CD14-positive monocyte (primary cell): ENCODE results near the gene GPR25. TPM values are rescaled to one million over a fixed set of nuclear protein-coding genes. Genes with fewer than 3 reads are reported as not detected.

Experiments used
- DNase-seq, 3 donors: peaks; one replicate each; pipeline ENCODE4 v3.0.0-alpha.2; 2011 to 2022
- H2AFZ ChIP-seq: 2 replicates; pipeline ENCODE4 v1.6.0; 2012; ENCODE audit warnings: mild to moderate bottlenecking, low read depth, low read length, inconsistent platforms; ENCODE audit not compliant: insufficient read depth, poor library complexity, severe bottlenecking
- H3K27ac ChIP-seq, 2 donors: 1 replicate in 1 of 2; 2 replicates in 1 of 2; pipeline ENCODE4 v1.5.1; 2012 to 2013; ENCODE audit warnings: low read length in 2 of 2, control low read depth in 1 of 2, inconsistent platforms in 1 of 2, low read depth in 1 of 2, mild to moderate bottlenecking in 1 of 2
- H3K27me3 ChIP-seq, 2 donors: one replicate each; pipeline versions ENCODE4 v1.6.0 to v1.6.1; 2011 to 2013; ENCODE audit warnings: low read length in 2 of 2; ENCODE audit not compliant: control insufficient read depth in 2 of 2, insufficient read depth in 2 of 2
- H3K36me3 ChIP-seq, 2 donors: replicated peaks in 1 of 2; 1 replicate in 1 of 2; 2 replicates in 1 of 2; pipeline versions ENCODE4 v1.5.1 to v1.6.1; 2012 to 2013; ENCODE audit warnings: low read length in 2 of 2, control low read depth in 1 of 2, inconsistent platforms in 1 of 2, mild to moderate bottlenecking in 1 of 2; ENCODE audit not compliant: insufficient read depth in 2 of 2, control insufficient read depth in 1 of 2
- H3K4me1 ChIP-seq, 2 donors: 1 replicate in 1 of 2; 2 replicates in 1 of 2; pipeline versions ENCODE4 v1.5.1 to v1.6.1; 2012 to 2013; ENCODE audit warnings: low read length in 2 of 2, control low read depth in 1 of 2, inconsistent platforms in 1 of 2, mild to moderate bottlenecking in 1 of 2, moderate library complexity in 1 of 2; ENCODE audit not compliant: insufficient read depth in 2 of 2, control insufficient read depth in 1 of 2
- H3K4me2 ChIP-seq: replicated peaks from 2 replicates; pipeline ENCODE3; 2012; ENCODE audit warnings: low read length, moderate library complexity, mild to moderate bottlenecking; ENCODE audit not compliant: poor library complexity, severe bottlenecking; ENCODE audit errors: extremely low read depth
- H3K4me3 ChIP-seq, 3 experiments: fragments of 200-600 bp in 1 of 3; sonication (generic) in 1 of 3; replicated peaks in 1 of 3; 1 replicate in 2 of 3; 2 replicates in 1 of 3; pipeline ENCODE4 v1.5.1; 2011 to 2013; ENCODE audit warnings: low read length in 3 of 3, mild to moderate bottlenecking in 3 of 3, control low read depth in 2 of 3, low read depth in 2 of 3, inconsistent platforms in 1 of 3, moderate library complexity in 1 of 3
- H3K79me2 ChIP-seq: 2 replicates; pipeline ENCODE4 v1.6.0; 2012; ENCODE audit warnings: mild to moderate bottlenecking, control low read depth, inconsistent platforms, low read length, moderate library complexity; ENCODE audit not compliant: insufficient read depth
- H3K9ac ChIP-seq: 2 replicates; pipeline ENCODE4 v1.6.0; 2017; ENCODE audit warnings: low read length, mild to moderate bottlenecking; ENCODE audit not compliant: insufficient read depth, poor library complexity, severe bottlenecking
- H3K9me3 ChIP-seq, 2 donors: replicated peaks in 1 of 2; 1 replicate in 1 of 2; 2 replicates in 1 of 2; pipeline versions ENCODE4 v1.5.1 to v1.6.1; 2012 to 2013; ENCODE audit warnings: low read length in 2 of 2, control low read depth in 1 of 2; ENCODE audit not compliant: control insufficient read depth in 1 of 2, insufficient read depth in 1 of 2
- H4K20me1 ChIP-seq: 2 replicates; pipeline ENCODE4 v1.6.0; 2012; ENCODE audit warnings: mild to moderate bottlenecking, low read length, control low read depth, moderate library complexity; ENCODE audit not compliant: insufficient read depth
- H3K27ac Mint-ChIP-seq, 7 donors: one replicate each; pipeline ENCODE4 v1.8.0; 2020; ENCODE audit warnings: mild to moderate bottlenecking in 7 of 7, mixed read lengths in 7 of 7, moderate library complexity in 6 of 7, inconsistent platforms in 2 of 7
- H3K27me3 Mint-ChIP-seq, 3 donors: one replicate each; pipeline ENCODE4 v1.8.0; 2021 to 2022; ENCODE audit warnings: low read depth in 3 of 3, mild to moderate bottlenecking in 3 of 3, mixed read lengths in 3 of 3, moderate library complexity in 3 of 3, inconsistent platforms in 1 of 3
- H3K36me3 Mint-ChIP-seq, 2 donors: one replicate each; pipeline ENCODE4 v1.8.0; 2020; ENCODE audit warnings: mixed read lengths in 2 of 2, inconsistent platforms in 1 of 2, mild to moderate bottlenecking in 1 of 2
- H3K4me1 Mint-ChIP-seq: one replicate; pipeline ENCODE4 v1.8.0; 2020; ENCODE audit warnings: mild to moderate bottlenecking, mixed read lengths
- H3K4me3 Mint-ChIP-seq, 2 donors: one replicate each; pipeline ENCODE4 v1.8.0; 2020; ENCODE audit warnings: mild to moderate bottlenecking in 2 of 2, mixed read lengths in 2 of 2, moderate library complexity in 1 of 2
- H3K9me3 Mint-ChIP-seq, 7 donors: one replicate each; pipeline ENCODE4 v1.8.0; 2020 to 2022; ENCODE audit warnings: mixed read lengths in 7 of 7, mild to moderate bottlenecking in 6 of 7, moderate library complexity in 6 of 7, inconsistent platforms in 2 of 7
- CTCF ChIP-seq: fragments of 200-600 bp; IDR thresholded peaks from one replicate; pipeline ENCODE4 v1.8.0; 2022; ENCODE audit warnings: antibody characterized with exemption, mild to moderate bottlenecking
- WGBS: methylation state at CpG from one replicate; pipeline ENCODE4 v1.1.5; 2013; ENCODE audit warnings: missing lambda C conversion rate; ENCODE audit not compliant: insufficient coverage; 5-methylcytosine and 5-hydroxymethylcytosine counted together
- intact Hi-C, 2 donors: fragments of 100-400 bp; cut with micrococcal nuclease; formaldehyde crosslinking; loops; one replicate each; pipeline versions ENCODE4 v1.15.0 to v1.15.1; 2023
- polyA plus RNA-seq, 3 donors: library from polyadenylated mRNA; depleted of rRNA in 1 of 3; unstranded in 2 of 3; stranded (reverse) in 1 of 3; fragments of 300-500 nt in 2 of 3; fragments of >200 nt in 1 of 3; fragmentation: Illumina TruSeq in 2 of 3; gene quantifications; 1 replicate in 2 of 3; 2 replicates in 1 of 3; pipeline ENCODE4 v1.2.3, GENCODE V29; 2012 to 2021

GPR25 gene
- polyA plus RNA-seq, 3 donors, result 0.13 TPM; not detected in 2

GRCh38 chr1:200837931-200838571 is 34.7 kb upstream of the GPR25 start:
- no peaks in the 10 kb centered on the region for H4K20me1 ChIP-seq
- no peak overlapping the region for H2AFZ ChIP-seq
- no peak overlapping the region for H3K27ac ChIP-seq
- TF ChIP-seq CTCF, result peak; percentile 60
- no peaks in the 10 kb centered on the region for H3K27me3 ChIP-seq
- H3K4me1 Mint-ChIP-seq, result no peaks in the 10 kb centered on the region
- H3K36me3 ChIP-seq, result no peaks in the 10 kb centered on the region
- WGBS, result no CpG with 5 or more reads among the region's 2 CpGs
- no peak overlapping the region for H3K27ac Mint-ChIP-seq
- intact Hi-C loops, result no loop called here
- H3K9me3 ChIP-seq, result no peaks in the 10 kb centered on the region
- H3K4me3 Mint-ChIP-seq, result no peak overlapping the region
- peaks cover 0 to 3% (median 0%) of the 10 kb centered on the region in 3 donors for H3K27me3 Mint-ChIP-seq
- no peaks in the 10 kb centered on the region for H3K36me3 Mint-ChIP-seq
- no peaks in the 10 kb centered on the region for H3K4me1 ChIP-seq
- no peak overlapping the region for H3K4me2 ChIP-seq
- DNase-seq, result peak in 1 of 3 donors; percentile 2
- H3K9me3 Mint-ChIP-seq, result peaks cover 0 to 3% (median 0%) of the 10 kb centered on the region in 7 donors
- no peak overlapping the region for H3K9ac ChIP-seq
- H3K79me2 ChIP-seq, result no peaks in the 10 kb centered on the region
- H3K4me3 ChIP-seq, result no peak overlapping the region

GRCh38 chr1:200838676-200839445 is 33.9 kb upstream of the GPR25 start:
- peaks cover 0 to 3% (median 0%) of the 10 kb centered on the region in 3 donors for H3K27me3 Mint-ChIP-seq
- Histone ChIP-seq H3K4me3 (no peak overlapping the region), H3K4me2 (no peak overlapping the region), H3K4me1 (no peaks in the 10 kb centered on the region), H3K36me3 (no peaks in the 10 kb centered on the region), H3K79me2 (no peaks in the 10 kb centered on the region), H3K9ac (no peak overlapping the region), H2AFZ (no peak overlapping the region), H3K9me3 (no peaks in the 10 kb centered on the region), H3K27me3 (no peaks in the 10 kb centered on the region), H3K27ac (no peak overlapping the region), H4K20me1 (no peaks in the 10 kb centered on the region)
- TF ChIP-seq CTCF, result no peak
- 98% methylated on average over 3 of the region's 3 CpGs for WGBS
- H3K27ac Mint-ChIP-seq, result no peak overlapping the region
- no peaks in the 10 kb centered on the region for H3K36me3 Mint-ChIP-seq
- no peak overlapping the region for H3K4me3 Mint-ChIP-seq
- H3K9me3 Mint-ChIP-seq, result peaks cover 0 to 3% (median 0%) of the 10 kb centered on the region in 7 donors
- no peaks in the 10 kb centered on the region for H3K4me1 Mint-ChIP-seq
- DNase-seq, result no peak
- intact Hi-C loops, result no loop called here
